Measurements from ENCODE around the gene CHADL.

DNA sequence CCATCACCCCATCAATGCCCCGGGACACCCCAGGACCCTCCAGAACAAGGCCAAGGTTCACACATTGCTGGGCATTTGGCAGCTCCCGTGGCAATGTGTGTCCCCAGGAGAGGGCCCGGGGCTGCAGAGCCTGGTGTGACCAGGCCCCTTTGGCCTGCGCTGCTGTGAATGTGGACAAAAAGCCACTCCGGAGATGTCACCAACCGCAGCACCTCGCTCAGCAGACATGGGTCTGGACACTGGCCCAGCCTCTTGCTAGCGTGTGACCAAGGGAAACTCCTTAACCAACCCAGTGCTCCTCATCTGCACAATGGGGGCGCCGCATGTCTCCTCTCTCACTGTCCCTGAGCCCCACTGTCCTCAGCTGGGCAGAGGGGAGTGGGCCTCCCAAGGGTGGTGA lies 8.0 kb upstream of the CHADL start:
- TF ChIP-seq, protein P1, sequence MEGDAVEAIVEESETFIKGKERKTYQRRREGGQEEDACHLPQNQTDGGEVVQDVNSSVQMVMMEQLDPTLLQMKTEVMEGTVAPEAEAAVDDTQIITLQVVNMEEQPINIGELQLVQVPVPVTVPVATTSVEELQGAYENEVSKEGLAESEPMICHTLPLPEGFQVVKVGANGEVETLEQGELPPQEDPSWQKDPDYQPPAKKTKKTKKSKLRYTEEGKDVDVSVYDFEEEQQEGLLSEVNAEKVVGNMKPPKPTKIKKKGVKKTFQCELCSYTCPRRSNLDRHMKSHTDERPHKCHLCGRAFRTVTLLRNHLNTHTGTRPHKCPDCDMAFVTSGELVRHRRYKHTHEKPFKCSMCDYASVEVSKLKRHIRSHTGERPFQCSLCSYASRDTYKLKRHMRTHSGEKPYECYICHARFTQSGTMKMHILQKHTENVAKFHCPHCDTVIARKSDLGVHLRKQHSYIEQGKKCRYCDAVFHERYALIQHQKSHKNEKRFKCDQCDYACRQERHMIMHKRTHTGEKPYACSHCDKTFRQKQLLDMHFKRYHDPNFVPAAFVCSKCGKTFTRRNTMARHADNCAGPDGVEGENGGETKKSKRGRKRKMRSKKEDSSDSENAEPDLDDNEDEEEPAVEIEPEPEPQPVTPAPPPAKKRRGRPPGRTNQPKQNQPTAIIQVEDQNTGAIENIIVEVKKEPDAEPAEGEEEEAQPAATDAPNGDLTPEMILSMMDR (IDR thresholded peaks at IDR 0.05 in 8 of 11, conservative IDR thresholded peaks at IDR 0.05 in 3 of 11) = no peak
- TF ChIP-seq POLR2AphosphoS5 (IDR thresholded peaks at IDR 0.05) (no peak), POLR2A (IDR thresholded peaks at IDR 0.05) (no peak)
